Measurements from ENCODE around the gene CNTLN. TPM values are rescaled to one million over a fixed set of nuclear protein-coding genes. Genes with fewer than 3 reads are reported as not detected.

Gene CNTLN
- total and polyA plus RNA-seq, 4 donors: 2.1 to 30.3 (median 4.0) TPM

DNA sequence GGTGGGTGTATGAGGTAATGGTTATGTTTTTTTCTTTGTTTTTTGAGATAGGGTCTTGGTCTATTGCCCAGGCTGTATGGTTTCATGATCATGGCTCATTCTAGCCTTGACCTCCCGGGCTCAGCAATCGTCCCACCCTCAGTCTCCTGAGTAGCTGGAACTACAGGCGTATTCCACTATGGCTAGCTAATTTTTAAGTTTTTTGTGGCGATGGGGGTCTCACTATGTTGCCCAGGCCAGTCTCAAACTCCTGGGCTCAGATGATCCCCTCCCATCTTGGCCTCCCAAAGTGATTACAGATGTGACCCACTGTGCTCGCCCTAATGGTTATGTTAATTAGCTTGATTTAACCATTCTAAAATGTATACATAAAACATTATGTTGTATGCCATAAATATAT is 5.6 kb downstream of the CNTLN start:
- WGBS, 2 donors: 97% methylated on average over 5 of the region's 5 CpGs
- Histone ChIP-seq H3K27me3 (ENCODE audit: control insufficient read depth in 3 of 3, insufficient read depth in 3 of 3, low read length in 2 of 3) (no peaks in the 10 kb centered on the region), H3K4me3 (no peak overlapping the region), H3K9ac (ENCODE audit: insufficient read depth in 1 of 2, low read length in 2 of 2) (no peak overlapping the region), H3K4me1 (ENCODE audit: control insufficient read depth in 5 of 5, insufficient read depth in 5 of 5, low read length in 5 of 5) (peaks cover 0 to 10% (median 3%) of the 10 kb centered on the region in 5 donors), H3K9me3 (ENCODE audit: control insufficient read depth in 4 of 4, insufficient read depth in 3 of 4, low read length in 3 of 4) (no peaks in the 10 kb centered on the region), H3K36me3 (ENCODE audit: control insufficient read depth in 4 of 4, insufficient read depth in 4 of 4, low read length in 4 of 4) (peaks cover 0 to 8% (median 5%) of the 10 kb centered on the region in 4 donors), H3K27ac (ENCODE audit: low read depth in 1 of 2, low read length in 1 of 2) (no peak overlapping the region)
- DNase-seq: no peak
- no peak for ATAC-seq (ENCODE audit: insufficient read depth, low FRiP score)
- no peak for TF ChIP-seq CTCF (IDR thresholded peaks at IDR 0.05; ENCODE audit: control extremely low read depth, extremely low read depth)

- Histone ChIP-seq H3K4me3 (no peak overlapping the region), H3K36me3 (ENCODE audit: control insufficient read depth in 4 of 4, insufficient read depth in 4 of 4, low read length in 4 of 4) (peaks cover 0 to 32% (median 15%) of the 10 kb centered on the region in 4 donors), H3K27me3 (ENCODE audit: control insufficient read depth in 3 of 3, insufficient read depth in 3 of 3, low read length in 2 of 3) (no peaks in the 10 kb centered on the region), H3K9me3 (ENCODE audit: control insufficient read depth in 4 of 4, insufficient read depth in 3 of 4, low read length in 3 of 4) (peaks cover 0 to 11% (median 2%) of the 10 kb centered on the region in 4 donors), H3K9ac (ENCODE audit: insufficient read depth in 1 of 2, low read length in 2 of 2) (no peak overlapping the region), H3K4me1 (ENCODE audit: control insufficient read depth in 5 of 5, insufficient read depth in 5 of 5, low read length in 5 of 5) (no peaks in the 10 kb centered on the region), H3K27ac (ENCODE audit: low read depth in 1 of 2, low read length in 1 of 2) (no peak overlapping the region)
- ATAC-seq (ENCODE audit: insufficient read depth, low FRiP score): no peak
- 63 to 75% methylated on average over 3 of the region's 3 CpGs for WGBS, 2 donors
- DNase-seq: no peak
- no peak for TF ChIP-seq CTCF (IDR thresholded peaks at IDR 0.05; ENCODE audit: control extremely low read depth, extremely low read depth)
These were observed 13.5 kb downstream of the CNTLN start for GRCh38 chr9:17148324-17148723.

DNA sequence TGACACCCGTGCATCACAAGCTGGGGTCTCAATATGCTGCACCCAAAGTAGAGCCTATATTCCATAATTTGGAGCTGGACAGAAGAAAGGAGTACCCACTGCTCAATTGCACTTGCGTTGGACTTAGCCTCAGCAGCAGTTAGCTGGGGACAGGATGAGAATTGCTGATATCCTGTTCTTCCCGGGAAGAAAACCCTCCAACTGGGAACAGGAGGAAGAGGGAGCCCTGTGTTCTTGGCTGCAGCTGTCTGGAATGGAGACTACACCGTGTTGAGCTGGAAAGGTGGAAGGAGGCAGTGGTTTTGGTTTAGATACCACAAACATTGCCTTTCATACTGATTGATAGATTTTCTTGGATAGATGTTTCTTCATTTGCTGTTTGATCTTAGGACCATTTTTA is 24.6 kb downstream of the CNTLN start:
- H3K27me3 ChIP-seq (ENCODE audit: control insufficient read depth in 3 of 3, insufficient read depth in 3 of 3, low read length in 2 of 3): no peaks in the 10 kb centered on the region
- H3K27ac ChIP-seq (ENCODE audit: low read depth in 1 of 2, low read length in 1 of 2): no peak overlapping the region
- H3K9ac ChIP-seq (ENCODE audit: insufficient read depth in 1 of 2, low read length in 2 of 2): no peak overlapping the region
- no peak overlapping the region for H3K4me3 ChIP-seq
- WGBS, 2 donors: 73 to 81% methylated on average over 4 of the region's 4 CpGs
- TF ChIP-seq CTCF (IDR thresholded peaks at IDR 0.05; ENCODE audit: control extremely low read depth, extremely low read depth): no peak
- H3K9me3 ChIP-seq (ENCODE audit: control insufficient read depth in 4 of 4, insufficient read depth in 3 of 4, low read length in 3 of 4): peaks cover 0 to 4% (median 0%) of the 10 kb centered on the region in 4 donors
- no peaks in the 10 kb centered on the region for H3K4me1 ChIP-seq (ENCODE audit: control insufficient read depth in 5 of 5, insufficient read depth in 5 of 5, low read length in 5 of 5)
- ATAC-seq (ENCODE audit: insufficient read depth, low FRiP score) (no peak), DNase-seq (no peak)
- peaks cover 0 to 13% (median 6%) of the 10 kb centered on the region in 4 donors for H3K36me3 ChIP-seq (ENCODE audit: control insufficient read depth in 4 of 4, insufficient read depth in 4 of 4, low read length in 4 of 4)

- H3K4me3 ChIP-seq: no peak overlapping the region
These were observed 25.5 kb downstream of the CNTLN start for GRCh38 chr9:17160327-17160726.

More at GRCh38 chr9:17160327-17160726, 25.5 kb downstream of the CNTLN start:
- Histone ChIP-seq H3K36me3 (ENCODE audit: control insufficient read depth in 4 of 4, insufficient read depth in 4 of 4, low read length in 4 of 4) (peaks cover 0 to 9% (median 4%) of the 10 kb centered on the region in 4 donors), H3K4me1 (ENCODE audit: control insufficient read depth in 5 of 5, insufficient read depth in 5 of 5, low read length in 5 of 5) (no peaks in the 10 kb centered on the region), H3K9me3 (ENCODE audit: control insufficient read depth in 4 of 4, insufficient read depth in 3 of 4, low read length in 3 of 4) (peaks cover 0 to 2% (median 0%) of the 10 kb centered on the region in 4 donors), H3K9ac (ENCODE audit: insufficient read depth in 1 of 2, low read length in 2 of 2) (no peak overlapping the region), H3K27me3 (ENCODE audit: control insufficient read depth in 3 of 3, insufficient read depth in 3 of 3, low read length in 2 of 3) (no peaks in the 10 kb centered on the region), H3K27ac (ENCODE audit: low read depth in 1 of 2, low read length in 1 of 2) (no peak overlapping the region)
- ATAC-seq (ENCODE audit: insufficient read depth, low FRiP score) (no peak), DNase-seq (no peak)
- no peak for TF ChIP-seq CTCF (IDR thresholded peaks at IDR 0.05; ENCODE audit: control extremely low read depth, extremely low read depth)

Measured in lung (tissue), 12 donors.